Eye (tissue), 1 donor: Measurements from ENCODE around the gene KLRG1.

Experiments
- DNase-seq: peaks from one replicate; pipeline ENCODE4 v3.0.0-alpha.2; 2015

KLRG1 gene

GRCh38 chr12:9043766-9044165 is 54.4 kb downstream of the KLRG1 start:
- DNase-seq, result no peak

DNA sequence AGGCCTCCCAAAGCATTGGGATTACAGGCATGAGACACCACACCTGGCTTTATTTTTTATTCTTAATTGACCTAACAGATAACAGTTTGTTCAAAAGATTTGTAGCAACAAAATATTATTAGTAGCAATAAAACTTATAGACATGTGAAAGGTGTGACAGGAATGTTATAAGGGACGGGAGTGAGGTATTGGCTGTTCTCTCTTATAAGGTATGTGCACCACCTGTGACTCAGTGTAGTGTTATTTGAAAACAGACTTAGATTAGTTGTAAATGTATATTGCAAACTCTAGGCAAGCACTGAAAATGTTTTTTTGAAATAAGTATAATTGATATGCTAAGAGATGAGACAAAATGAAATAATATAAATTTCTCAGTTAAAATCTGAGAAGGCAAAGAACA is 57.8 kb downstream of the KLRG1 start:
- no peak for DNase-seq

- no peak for DNase-seq
These were observed 59.6 kb downstream of the KLRG1 start for GRCh38 chr12:9048930-9049329.

GRCh38 chr12:9049520-9050133 is 60.3 kb downstream of the KLRG1 start:
- DNase-seq, result peak; percentile 60

- no peak for DNase-seq
These were observed 61.3 kb downstream of the KLRG1 start for GRCh38 chr12:9050521-9051157.

- DNase-seq, result no peak
These were observed 61.8 kb downstream of the KLRG1 start for GRCh38 chr12:9051158-9051550.

DNA sequence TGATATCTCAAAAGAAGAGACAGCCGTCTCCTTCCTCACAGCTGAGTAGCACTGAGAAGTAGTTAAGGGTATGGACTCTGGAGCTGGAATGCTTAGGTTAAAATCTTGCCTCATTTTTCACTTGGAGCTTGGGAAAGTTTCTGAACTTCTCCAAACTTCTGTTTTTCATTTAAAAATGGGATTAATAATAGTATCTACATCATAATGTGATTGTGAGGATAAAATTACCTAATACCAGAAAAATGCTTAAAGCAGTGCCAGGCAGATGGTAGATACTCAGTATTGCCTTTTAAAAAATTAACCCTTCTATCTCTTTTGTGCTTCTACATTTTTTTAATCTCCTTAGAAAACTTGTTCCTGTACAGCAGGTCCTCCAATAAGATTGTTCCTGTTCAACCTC is 63.3 kb downstream of the KLRG1 start:
- peak; percentile 35 for DNase-seq
